SIG-M5 (cell line): ENCODE results near the gene PAX5.

Experiments
- DNase-seq: peaks from one replicate; lab custom pipeline; 2025; lab: John Stamatoyannopoulos, UW

Gene PAX5

DNA sequence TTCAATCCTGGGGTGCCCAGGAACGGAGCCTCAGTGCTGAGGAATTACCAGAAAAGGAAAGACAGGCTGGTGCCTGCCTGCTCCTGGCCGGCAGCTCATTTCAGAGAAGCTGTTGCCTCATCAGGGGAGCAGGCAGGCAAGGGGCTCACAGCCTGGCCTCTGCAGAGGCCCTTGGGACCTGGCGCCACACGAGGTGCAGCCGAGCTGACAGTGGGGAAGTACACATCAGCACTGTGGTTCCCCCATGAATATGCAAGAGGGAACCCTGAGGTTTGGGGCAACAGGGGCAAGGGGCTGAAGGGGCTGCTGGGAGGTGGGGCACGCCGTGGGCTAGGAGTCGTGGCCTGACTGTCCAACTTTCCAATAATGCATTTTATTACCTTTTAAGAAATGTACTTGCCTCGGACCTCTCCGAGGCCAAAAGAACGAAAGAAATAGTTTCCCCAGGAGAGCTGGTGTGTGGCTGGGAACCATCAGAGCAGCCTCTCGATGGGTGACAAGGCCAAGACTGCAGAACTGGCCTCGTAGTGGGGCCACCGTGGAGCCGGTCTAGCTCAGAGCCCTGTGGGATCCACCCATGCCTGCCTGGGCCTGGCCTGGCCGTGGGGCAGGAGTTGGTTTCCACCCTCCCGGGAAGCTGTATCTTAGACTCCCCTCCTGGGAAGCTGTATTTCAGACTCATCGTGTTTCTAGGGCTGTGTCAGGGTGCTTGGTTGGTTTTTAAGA, 198.6 kb downstream of the PAX5 start:
- DNase-seq, result no peak

GRCh38 chr9:36834736-36835135, 199.3 kb downstream of the PAX5 start:
- no peak for DNase-seq

DNA sequence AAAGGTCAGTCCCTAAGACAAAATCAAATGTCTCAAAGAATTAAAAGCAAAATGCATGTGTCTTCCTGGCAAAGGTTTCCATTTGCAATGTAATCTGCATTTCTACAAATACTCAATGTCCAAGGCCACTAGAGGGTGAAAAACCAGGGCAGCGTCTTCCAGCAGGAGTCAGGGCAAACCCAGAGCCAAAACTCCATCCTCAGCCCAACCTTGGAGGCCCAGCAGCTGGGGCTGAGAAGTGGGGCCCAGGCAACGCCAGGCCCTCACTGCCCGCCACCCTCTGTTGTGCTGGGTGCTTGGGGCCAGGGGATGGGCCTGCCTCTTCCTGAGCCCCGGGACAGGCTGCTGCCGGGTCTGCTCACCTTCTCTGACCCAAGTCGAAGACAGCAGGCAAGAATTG, 200.1 kb downstream of the PAX5 start:
- DNase-seq, result no peak

DNA sequence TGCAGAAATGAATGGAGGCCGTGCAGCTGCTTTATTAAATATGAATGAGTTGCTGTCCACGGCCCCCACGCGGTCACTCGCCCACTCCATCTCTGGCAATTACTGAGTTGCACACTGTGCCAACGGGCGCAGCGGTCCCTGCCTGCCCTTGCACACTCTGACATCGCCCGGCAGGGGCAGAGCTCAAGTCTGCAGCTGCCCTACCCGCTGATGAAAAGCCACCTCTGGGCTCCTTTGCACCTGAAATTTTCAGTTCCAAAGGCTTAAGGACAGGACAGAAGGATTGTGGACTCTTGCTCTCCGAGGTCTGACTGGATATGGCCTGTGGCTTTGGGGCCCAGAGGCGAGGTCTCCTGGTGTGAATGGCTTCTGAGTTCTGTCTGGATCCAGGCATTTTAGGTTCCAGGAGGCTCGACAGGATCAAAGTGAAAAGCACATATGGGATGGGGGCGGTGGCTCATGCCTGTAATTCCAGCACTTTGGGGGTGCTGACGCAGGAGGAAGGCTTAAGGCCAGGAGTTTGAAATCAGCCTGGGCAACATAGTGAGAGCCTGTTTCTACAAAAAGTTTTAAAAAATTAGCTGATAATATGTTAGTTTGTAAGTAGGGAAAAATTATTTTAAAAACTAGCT, 201.8 kb downstream of the PAX5 start:
- DNase-seq, result no peak

DNA sequence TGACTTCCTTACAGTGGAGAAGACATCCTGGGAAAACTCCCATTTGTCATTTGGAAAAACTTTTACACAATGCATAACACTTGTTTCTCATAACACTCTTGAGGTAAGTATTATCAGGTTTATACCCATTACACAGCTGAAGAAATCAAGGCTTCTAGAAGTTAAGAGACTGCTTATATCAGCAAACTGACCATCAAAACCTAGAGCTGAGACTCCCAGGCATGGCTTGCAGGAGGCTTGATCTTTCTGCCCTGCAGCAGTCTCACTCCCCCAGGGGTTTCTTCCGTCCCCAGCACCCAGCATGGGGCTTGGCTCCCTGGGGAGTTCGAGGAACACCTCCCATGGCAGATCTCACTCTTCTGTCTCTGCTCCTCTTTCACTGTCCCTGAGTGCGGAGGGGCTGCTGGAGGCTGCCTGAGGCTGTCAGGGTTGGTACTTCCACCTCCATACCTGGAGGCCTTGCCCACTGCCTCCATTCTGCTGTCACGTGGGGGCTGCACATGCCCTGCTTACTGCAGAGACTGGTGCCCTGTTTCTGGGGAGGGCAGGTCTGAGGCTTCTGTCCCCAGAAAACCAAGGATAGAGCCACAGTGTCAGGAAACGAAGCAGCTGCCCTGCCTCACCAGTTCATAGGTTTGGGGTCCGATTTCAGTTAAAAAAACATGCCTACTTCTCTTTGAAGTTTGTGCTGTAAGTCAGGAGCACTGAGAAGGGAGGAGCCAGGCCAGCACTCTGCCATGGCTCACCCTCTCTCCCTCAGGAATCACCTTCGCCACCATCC, 202.5 kb downstream of the PAX5 start:
- no peak for DNase-seq

DNA sequence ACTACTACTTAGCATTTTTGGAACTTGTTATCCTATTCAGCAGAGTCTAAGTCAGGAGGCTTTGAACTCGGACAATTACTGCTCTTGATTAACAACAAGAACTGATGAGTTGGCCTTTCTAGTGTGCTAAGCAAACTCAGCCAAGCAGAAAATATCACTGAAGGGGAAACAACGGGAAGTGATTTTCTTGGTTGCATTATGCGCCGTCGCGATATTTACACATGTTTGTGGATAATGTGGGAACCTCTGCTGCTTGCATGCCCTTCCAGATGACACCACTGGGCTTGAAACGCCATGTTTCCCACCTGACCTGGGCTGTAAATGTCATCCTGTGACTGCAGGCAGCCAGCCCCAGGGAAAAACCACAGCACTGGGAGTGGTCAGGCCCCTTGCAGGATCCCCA, 205.5 kb downstream of the PAX5 start:
- no peak for DNase-seq

DNA sequence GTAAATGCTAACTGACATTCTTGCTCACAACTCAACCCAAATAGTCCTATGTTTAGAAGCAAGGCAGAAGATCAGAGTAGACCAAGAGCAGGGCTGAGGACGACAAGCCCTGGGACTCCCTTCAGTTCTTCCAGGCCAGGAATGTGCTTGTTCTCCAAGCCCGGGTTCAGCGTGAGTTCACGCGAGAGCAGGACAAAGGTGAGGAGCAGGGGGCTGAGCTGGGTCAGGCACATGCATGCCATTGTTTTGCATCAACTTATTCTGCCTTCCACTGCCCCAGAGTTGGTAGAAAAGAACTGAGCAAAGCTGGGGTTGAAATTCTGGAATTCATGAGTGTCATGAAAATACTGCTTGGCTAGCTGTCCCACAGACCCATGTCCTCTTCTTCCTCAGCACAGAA, 206.5 kb downstream of the PAX5 start:
- no peak for DNase-seq

DNA sequence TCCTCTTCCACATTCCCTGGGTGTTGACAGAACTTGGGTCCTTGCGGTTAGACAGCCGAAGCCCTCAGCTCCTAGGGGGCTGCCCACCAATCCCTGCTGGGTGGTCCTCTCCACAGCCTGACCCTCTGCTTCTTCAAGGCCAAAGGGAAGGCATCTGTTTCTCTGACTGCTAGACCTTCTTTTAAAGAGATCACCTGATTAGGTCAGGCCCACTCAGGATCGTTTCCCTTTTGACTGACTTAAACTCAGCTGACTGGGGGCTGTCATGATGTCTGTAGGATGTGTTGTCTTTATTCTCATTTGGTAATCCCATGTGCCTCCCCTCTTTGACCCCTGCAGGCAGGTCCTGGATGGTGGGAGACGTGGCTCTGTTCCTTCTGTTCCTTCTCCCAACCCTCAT, 207.5 kb downstream of the PAX5 start:
- no peak for DNase-seq

GRCh38 chr9:36825179-36825578, 208.9 kb downstream of the PAX5 start:
- DNase-seq, result no peak

- no peak for DNase-seq
Observed at GRCh38 chr9:36823934-36824333, 210.1 kb downstream of the PAX5 start.

- no peak for DNase-seq
Observed at GRCh38 chr9:36823466-36823865, 210.6 kb downstream of the PAX5 start.

DNA sequence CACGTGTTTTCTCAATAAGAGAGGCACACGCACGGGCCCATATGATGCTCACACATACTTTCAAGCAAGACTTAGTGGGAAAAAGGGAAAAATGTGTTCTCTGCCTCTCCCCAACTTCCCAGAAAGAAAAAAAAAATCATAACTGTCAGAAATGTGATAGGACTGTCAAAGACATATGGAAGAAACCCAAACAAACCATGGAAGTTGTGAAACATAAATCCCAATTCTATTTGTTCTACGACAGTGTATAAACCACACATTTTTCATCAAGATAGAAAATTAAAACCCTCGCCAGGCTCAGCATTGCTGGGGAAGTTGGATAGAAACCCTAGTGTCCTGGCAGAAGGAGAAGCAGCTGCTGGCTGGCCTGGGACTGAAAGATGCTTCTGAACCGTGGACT, 211.9 kb downstream of the PAX5 start:
- DNase-seq, result no peak

- DNase-seq, result no peak
Observed at GRCh38 chr9:36820392-36820861, 213.6 kb downstream of the PAX5 start.

DNA sequence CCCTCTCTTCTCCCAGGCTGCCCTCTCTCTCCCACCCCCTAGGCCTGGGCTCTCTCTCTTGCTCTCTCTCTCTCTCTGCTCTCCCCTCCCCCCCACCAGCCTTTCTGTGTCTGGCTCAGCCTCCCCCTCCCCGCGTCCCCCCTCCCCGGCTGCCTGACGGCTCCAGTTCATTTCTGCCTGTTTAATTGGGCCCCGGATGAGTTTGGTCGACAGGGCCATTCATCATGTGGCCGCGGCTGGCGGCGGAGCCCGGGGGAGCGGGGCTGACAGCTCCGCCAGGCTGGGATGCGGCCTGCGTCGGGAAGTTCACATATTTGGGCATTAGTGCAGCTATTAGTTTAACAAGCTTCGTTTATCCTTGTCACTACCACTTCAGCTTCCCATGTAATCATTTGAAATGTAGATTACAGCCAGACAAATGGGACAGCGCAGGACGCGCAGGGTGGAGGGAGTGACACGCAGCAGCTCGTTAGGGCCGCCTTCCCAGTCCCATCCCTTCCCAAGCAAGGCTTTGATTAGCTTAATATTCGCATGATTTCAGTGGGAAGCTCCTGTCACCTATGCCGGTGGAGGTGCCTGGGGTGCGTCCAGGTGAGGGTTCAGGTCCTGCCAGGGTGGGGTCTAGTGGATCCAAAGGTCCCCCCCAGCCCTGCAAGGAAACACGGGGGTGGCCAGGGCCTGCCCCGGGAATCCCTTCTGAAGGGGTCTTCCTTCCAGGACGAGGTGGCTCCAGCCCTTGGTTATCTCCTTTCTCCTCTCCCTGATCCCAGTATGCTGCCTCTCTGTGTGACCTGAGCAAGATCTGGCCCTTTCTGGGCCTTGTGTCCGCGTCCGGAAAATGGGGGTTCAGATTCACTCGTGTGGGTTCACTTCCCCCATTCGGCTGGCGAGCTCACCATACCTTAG, 214.8 kb downstream of the PAX5 start:
- DNase-seq, result no peak

DNA sequence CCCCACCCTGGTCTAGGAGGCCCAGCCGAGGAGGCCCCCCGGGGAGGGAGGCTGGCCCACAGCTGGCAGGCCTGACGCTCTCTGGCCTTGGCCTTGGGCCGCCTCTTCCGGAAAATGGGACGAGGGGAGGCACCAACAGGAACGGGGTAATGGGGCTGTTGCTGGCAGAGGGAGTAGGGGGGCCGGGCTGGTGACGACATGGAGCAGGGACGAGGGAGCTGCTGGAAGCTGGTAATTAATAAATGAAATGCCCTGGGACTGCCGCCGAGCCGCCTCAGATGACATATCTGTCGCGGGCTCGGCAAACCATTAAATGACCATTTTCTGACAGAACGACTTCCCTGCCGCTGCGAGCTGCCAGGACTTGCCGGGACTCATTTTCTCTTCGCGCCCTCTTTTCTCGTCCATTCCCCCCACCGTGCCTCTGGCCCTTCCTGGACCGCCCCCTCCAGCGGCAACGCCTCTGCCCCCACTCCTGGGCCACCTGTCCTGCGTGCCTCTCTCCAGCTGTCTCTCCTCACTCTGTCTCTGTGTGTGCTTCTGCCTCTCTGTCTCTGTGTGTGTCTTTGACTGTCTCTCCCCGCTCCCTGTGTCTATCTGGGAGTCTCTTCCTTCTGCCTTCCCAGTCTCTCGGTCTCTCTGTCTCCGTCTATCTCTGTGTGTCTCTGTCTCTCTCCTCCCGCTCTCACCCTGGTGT, 215.7 kb downstream of the PAX5 start:
- no peak for DNase-seq

GRCh38 chr9:36817160-36817834, 216.8 kb downstream of the PAX5 start:
- DNase-seq, result no peak

- DNase-seq, result no peak
Observed at GRCh38 chr9:36816371-36816770, 217.7 kb downstream of the PAX5 start.

DNA sequence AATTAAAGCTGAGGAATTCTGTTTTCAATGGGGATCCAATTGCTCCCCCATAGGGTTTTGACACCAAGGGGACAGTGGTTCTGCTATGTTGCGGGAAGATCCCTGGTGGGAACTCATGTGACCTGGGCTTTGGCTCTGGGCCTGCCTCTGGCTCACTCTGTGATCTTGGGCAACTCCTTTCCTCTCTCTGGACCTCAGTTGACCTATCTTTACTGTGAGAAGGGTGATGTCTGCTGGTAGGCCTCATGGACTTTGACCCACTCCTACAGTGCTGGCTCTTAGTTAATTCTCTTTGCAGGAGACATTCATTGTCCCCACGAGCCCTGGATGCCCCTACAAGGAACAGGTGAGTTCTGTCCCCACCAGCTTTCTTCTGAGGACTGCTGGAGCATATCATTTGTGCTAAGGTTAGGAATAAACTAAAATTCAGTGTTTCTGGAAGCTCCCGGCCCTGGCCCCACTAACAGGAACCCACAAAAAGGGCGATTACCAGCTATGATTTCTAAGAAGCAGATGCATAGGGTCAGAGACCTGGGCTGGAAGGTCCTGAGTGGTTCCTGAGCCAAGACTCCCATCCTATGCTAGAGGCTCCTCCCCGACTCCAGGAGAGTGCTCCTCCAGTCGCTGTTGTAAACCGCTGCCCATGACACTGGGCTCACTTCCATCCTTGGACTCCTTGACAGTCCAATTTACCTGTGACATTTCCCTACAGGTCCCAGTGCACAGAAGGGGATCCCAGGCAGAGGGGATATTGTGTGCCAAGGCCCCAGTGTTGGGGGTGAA, 218.3 kb downstream of the PAX5 start:
- DNase-seq, result no peak

DNA sequence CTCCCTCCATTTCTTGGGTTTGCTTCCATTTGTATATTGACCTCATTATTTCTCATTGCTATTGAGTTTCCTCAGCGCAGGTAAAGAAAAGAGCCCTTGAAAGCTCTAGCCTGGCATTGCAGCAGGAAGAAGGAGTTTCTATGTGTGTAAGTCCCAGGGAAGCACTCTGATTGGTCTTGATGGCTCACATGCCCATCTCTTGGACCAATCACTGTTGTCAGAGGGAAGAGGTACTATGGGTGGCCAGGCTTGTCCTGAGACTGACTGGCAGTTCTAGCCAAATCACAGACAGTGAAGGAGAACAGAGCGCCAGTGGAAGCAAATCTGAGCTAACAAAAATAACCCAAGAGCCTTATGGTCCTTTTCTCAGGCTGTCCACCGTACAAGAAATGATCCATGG, 219.0 kb downstream of the PAX5 start:
- no peak for DNase-seq

DNA sequence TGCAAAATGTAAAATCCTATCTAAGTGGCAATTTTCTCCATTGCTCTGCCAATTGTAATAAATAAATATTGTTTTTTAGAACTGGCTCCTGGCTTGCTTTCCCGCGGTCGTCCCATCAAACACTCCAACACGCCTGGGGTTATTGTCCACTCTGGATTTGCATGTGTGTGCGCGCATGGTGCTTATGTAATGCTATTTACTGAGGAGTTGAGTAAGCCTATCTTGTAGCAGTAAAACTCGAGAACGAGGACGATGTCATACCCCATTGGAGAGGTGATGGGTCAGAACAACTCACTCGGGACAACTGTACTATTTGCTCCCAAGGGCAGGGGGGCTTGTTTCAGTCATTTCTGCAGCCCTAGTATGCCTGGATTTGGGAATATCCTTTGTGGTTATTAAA, 220.9 kb downstream of the PAX5 start:
- DNase-seq, result no peak
